ENCODE results near the gene ECE2. TPM values are rescaled to one million over a fixed set of nuclear protein-coding genes. Genes with fewer than 3 reads are reported as not detected.
A peak's percentile ranks its signal among the peaks of the same experiment; 100 is the strongest.

ECE2 gene
- polyA plus RNA-seq, 2 of the 4 experiments (the other 2 are of a cell fraction), result not detected

- POLR2A ChIA-PET, result no interaction called here
- CTCF ChIA-PET, result interaction anchor here (0.6 to 2.6 kb wide), 4 partner anchors 27 to 32 kb away, joined by 3 to 7 read pairs (median 4); no protein-coding TSS in a partner anchor
- no peak overlapping the region for H3K4me2 ChIP-seq
- DNase-seq (ENCODE audit: low read depth in 1 of 2, low spot score in 1 of 2), result no peak
- TF ChIP-seq USF2 (IDR thresholded peaks at IDR 0.05) (no peak), RCOR1 (IDR thresholded peaks at IDR 0.05; ENCODE audit: low read depth, low read length) (no peak), FOXS1 (CRISPR knock-in tag; IDR thresholded peaks at IDR 0.05) (no peak), RNF2 (IDR thresholded peaks at IDR 0.05; ENCODE audit: borderline replicate concordance, low read depth) (no peak), HOXB5 (CRISPR knock-in tag; IDR thresholded peaks at IDR 0.05) (no peak)
- peaks cover 11% of the 10 kb centered on the region; the same call in 1 of the 3 replicates for H3K4me1 ChIP-seq
- H3K9me3 ChIP-seq, result no peaks in the 10 kb centered on the region
- H3K4me3 ChIP-seq, result no peak overlapping the region
- no peak overlapping the region for H3K27ac ChIP-seq
- FAIRE-seq, result no peak
- WGBS (ENCODE audit: missing lambda C conversion rate), result 86% methylated on average over 22 of the region's 23 CpGs
- no peak for ATAC-seq
Observed at GRCh38 chr3:184257083-184257915, 18.5 kb upstream of the ECE2 start.

- ChIA-PET POLR2A (no interaction called here), CTCF (interaction anchor here (0.6 to 5.5 kb wide), 3 partner anchors 9 to 189 kb away, joined by 3 to 27 read pairs (median 3); partner anchors contain the start of gene EEF1AKMT4)
- no peak for FAIRE-seq
- Histone ChIP-seq H3K27ac (no peak overlapping the region), H3K4me2 (no peak overlapping the region), H3K9me3 (no peaks in the 10 kb centered on the region), H3K4me1 (peaks cover 13% of the 10 kb centered on the region; the same call in 1 of the 3 replicates), H3K4me3 (no peak overlapping the region)
- no peak for DNase-seq (ENCODE audit: low read depth in 1 of 2, low spot score in 1 of 2)
- TF ChIP-seq NPAS2 (CRISPR knock-in tag; IDR thresholded peaks at IDR 0.05; ENCODE audit: borderline replicate concordance) (no peak), JUN (IDR thresholded peaks at IDR 0.05) (no peak), CHD2 (IDR thresholded peaks at IDR 0.05; ENCODE audit: low read length, partially characterized antibody) (no peak), ATOH8 (CRISPR knock-in tag; IDR thresholded peaks at IDR 0.05; ENCODE audit: low read depth) (no peak), MAX (IDR thresholded peaks at IDR 0.05) (no peak), ESRRA (IDR thresholded peaks at IDR 0.05; ENCODE audit: borderline replicate concordance, low read length) (no peak), FOSB (CRISPR knock-in tag; IDR thresholded peaks at IDR 0.05) (no peak), E2F6 (IDR thresholded peaks at IDR 0.05; ENCODE audit: borderline replicate concordance, low read depth) (no peak), EP300 (IDR thresholded peaks at IDR 0.05) (no peak), CEBPB (IDR thresholded peaks at IDR 0.05) (no peak), JUNB (IDR thresholded peaks at IDR 0.05) (no peak), TP53 (CRISPR knock-in tag; IDR thresholded peaks at IDR 0.05) (no peak), FOSL2 (IDR thresholded peaks at IDR 0.05) (no peak), FOSL2 (CRISPR knock-in tag; IDR thresholded peaks at IDR 0.05) (no peak), EHMT2 (IDR thresholded peaks at IDR 0.05; ENCODE audit: low read depth) (no peak), CBX8 (IDR thresholded peaks at IDR 0.05) (no peak)
- 94% methylated on average over 3 of the region's 5 CpGs for WGBS (ENCODE audit: missing lambda C conversion rate)
- ATAC-seq, result no peak
Observed at GRCh38 chr3:184258926-184259325, 16.9 kb upstream of the ECE2 start.

- ATAC-seq (0 out of 6 replicates have a peak, but pooled peaks of 1 of the 2 experiments have one; percentile 1), DNase-seq (ENCODE audit: low read depth in 1 of 2, low spot score in 1 of 2) (no peak), FAIRE-seq (no peak)
- Histone ChIP-seq H3K27ac (no peak overlapping the region), H3K4me2 (peak overlapping the region; percentile 99), H3K4me1 (peaks cover 13% of the 10 kb centered on the region; the same call in 1 of the 3 replicates), H3K4me3 (no peak overlapping the region), H3K9me3 (no peaks in the 10 kb centered on the region)
- ChIA-PET CTCF (interaction anchor here (1.1 to 5.5 kb wide), 3 partner anchors 10 to 115 kb away, joined by 3 to 27 read pairs (median 3); partner anchors contain the start of gene EEF1AKMT4), POLR2A (no interaction called here)
- TF ChIP-seq RCOR1 (IDR thresholded peaks at IDR 0.05; ENCODE audit: low read depth, low read length) (no peak), ZC3H11A (IDR thresholded peaks at IDR 0.05) (no peak), CBX2 (IDR thresholded peaks at IDR 0.05; ENCODE audit: borderline replicate concordance, low read depth) (no peak)
- WGBS (ENCODE audit: missing lambda C conversion rate), result 62% methylated on average over 13 of the region's 28 CpGs
Observed at GRCh38 chr3:184259396-184259877, 16.4 kb upstream of the ECE2 start.

Data from A549 (cell line).